ENCODE results near the gene PPARA.
"Not testable (repeated sequence)": the region's sequence is repeated elsewhere in the genome, so short reads cannot be mapped to it uniquely, and the experiment has no call there.

Gene PPARA

GRCh38 chr22:46137218-46137766 lies 13.0 kb upstream of the PPARA start:
- TF ChIP-seq REST (IDR thresholded peaks at IDR 0.05; ENCODE audit: insufficient replicate concordance, low read depth) = no peak
- no peak for TF ChIP-seq GABPA (IDR thresholded peaks at IDR 0.05; ENCODE audit: low read depth)
- TF ChIP-seq POLR2AphosphoS5 (IDR thresholded peaks at IDR 0.05; ENCODE audit: low read depth) = no peak
- TF ChIP-seq CTCF (IDR thresholded peaks at IDR 0.05; ENCODE audit: insufficient read depth, low read length) = no peak
- no peak for TF ChIP-seq SPI1 (IDR thresholded peaks at IDR 0.05; ENCODE audit: borderline replicate concordance, low read depth)
- DNase-seq (ENCODE audit: low read depth in 1 of 2, low spot score in 1 of 2) = no peak

GRCh38 chr22:46138058-46138797 lies 12.1 kb upstream of the PPARA start:
- Histone ChIP-seq H3K4me3 (replicated peaks; ENCODE audit: insufficient read depth, low read length) (no peak overlapping the region), H3K27me3 (ENCODE audit: insufficient read depth, poor library complexity, severe bottlenecking) (no peaks in the 10 kb centered on the region), H3K27ac (replicated peaks) (no peak overlapping the region)
- DNase-seq (ENCODE audit: low read depth in 1 of 2, low spot score in 1 of 2) = no peak
- TF ChIP-seq SPI1 (IDR thresholded peaks at IDR 0.05; ENCODE audit: borderline replicate concordance, low read depth) (no peak), CTCF (IDR thresholded peaks at IDR 0.05; ENCODE audit: insufficient read depth, low read length) (no peak), GABPA (IDR thresholded peaks at IDR 0.05; ENCODE audit: low read depth) (no peak), REST (IDR thresholded peaks at IDR 0.05; ENCODE audit: insufficient replicate concordance, low read depth) (no peak), POLR2AphosphoS5 (IDR thresholded peaks at IDR 0.05; ENCODE audit: low read depth) (no peak)

More at GRCh38 chr22:46137218-46137766, 13.0 kb upstream of the PPARA start:
- no peaks in the 10 kb centered on the region for H3K27me3 ChIP-seq (ENCODE audit: insufficient read depth, poor library complexity, severe bottlenecking)
- no peak overlapping the region for H3K27ac ChIP-seq (replicated peaks)
- no peak overlapping the region for H3K4me3 ChIP-seq (replicated peaks; ENCODE audit: insufficient read depth, low read length)

GRCh38 chr22:46139417-46139816 lies 10.9 kb upstream of the PPARA start:
- DNase-seq (ENCODE audit: low read depth in 1 of 2, low spot score in 1 of 2); H3K27ac ChIP-seq (replicated peaks); H3K27me3 ChIP-seq (ENCODE audit: insufficient read depth, poor library complexity, severe bottlenecking); H3K4me3 ChIP-seq (replicated peaks; ENCODE audit: insufficient read depth, low read length): not testable (repeated sequence)

GRCh38 chr22:46139895-46140350 lies 10.4 kb upstream of the PPARA start:
- Histone ChIP-seq H3K27ac (replicated peaks) (no peak overlapping the region), H3K27me3 (ENCODE audit: insufficient read depth, poor library complexity, severe bottlenecking) (no peaks in the 10 kb centered on the region), H3K4me3 (replicated peaks; ENCODE audit: insufficient read depth, low read length) (no peak overlapping the region)
- no peak for TF ChIP-seq SPI1 (IDR thresholded peaks at IDR 0.05; ENCODE audit: borderline replicate concordance, low read depth)
- no peak for TF ChIP-seq CTCF (IDR thresholded peaks at IDR 0.05; ENCODE audit: insufficient read depth, low read length)
- TF ChIP-seq GABPA (IDR thresholded peaks at IDR 0.05; ENCODE audit: low read depth) = no peak
- TF ChIP-seq POLR2AphosphoS5 (IDR thresholded peaks at IDR 0.05; ENCODE audit: low read depth) = no peak
- no peak for TF ChIP-seq REST (IDR thresholded peaks at IDR 0.05; ENCODE audit: insufficient replicate concordance, low read depth)
- DNase-seq (ENCODE audit: low read depth in 1 of 2, low spot score in 1 of 2) = no peak
